ENCODE data around the gene LRRFIP2.

The LRRFIP2 gene

GRCh38 chr3:37137516-37137915, 36.9 kb downstream of the LRRFIP2 start:
- ChIA-PET POLR2A (no interaction called here), CTCF (no interaction called here)
- H3K4me3 ChIP-seq (ENCODE audit: low read depth, low read length) = no peak overlapping the region
- H3K36me3 ChIP-seq (ENCODE audit: control insufficient read depth in 2 of 2, insufficient read depth in 1 of 2, low read length in 2 of 2) = no peaks in the 10 kb centered on the region
- no peaks in the 10 kb centered on the region for H3K4me1 ChIP-seq (ENCODE audit: control insufficient read depth, insufficient read depth, low read length)
- no peak for TF ChIP-seq FEZF1 (tag by site-specific recombination; IDR thresholded peaks at IDR 0.05)
- peak; percentile 49; the same call in 1 of the 2 replicates for TF ChIP-seq PRDM1 (tag by site-specific recombination; IDR thresholded peaks at IDR 0.05)
- H3K9me3 ChIP-seq (ENCODE audit: control insufficient read depth, insufficient read depth, low read depth, low read length) = no peaks in the 10 kb centered on the region
- H3K27ac ChIP-seq (ENCODE audit: extremely low read depth, low read depth, low read length) = no peak overlapping the region

GRCh38 chr3:37136067-37136466, 38.3 kb downstream of the LRRFIP2 start:
- TF ChIP-seq, protein P1, sequence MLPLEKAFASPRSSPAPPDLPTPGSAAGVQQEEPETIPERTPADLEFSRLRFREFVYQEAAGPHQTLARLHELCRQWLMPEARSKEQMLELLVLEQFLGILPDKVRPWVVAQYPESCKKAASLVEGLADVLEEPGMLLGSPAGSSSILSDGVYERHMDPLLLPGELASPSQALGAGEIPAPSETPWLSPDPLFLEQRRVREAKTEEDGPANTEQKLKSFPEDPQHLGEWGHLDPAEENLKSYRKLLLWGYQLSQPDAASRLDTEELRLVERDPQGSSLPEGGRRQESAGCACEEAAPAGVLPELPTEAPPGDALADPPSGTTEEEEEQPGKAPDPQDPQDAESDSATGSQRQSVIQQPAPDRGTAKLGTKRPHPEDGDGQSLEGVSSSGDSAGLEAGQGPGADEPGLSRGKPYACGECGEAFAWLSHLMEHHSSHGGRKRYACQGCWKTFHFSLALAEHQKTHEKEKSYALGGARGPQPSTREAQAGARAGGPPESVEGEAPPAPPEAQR (tag by site-specific recombination; IDR thresholded peaks at IDR 0.05) = no peak
- TF ChIP-seq SETDB1 (IDR thresholded peaks at IDR 0.05; ENCODE audit: insufficient read length, low read length) (no peak), KLF8 (tag by site-specific recombination; IDR thresholded peaks at IDR 0.05) (no peak), ZBTB20 (tag by site-specific recombination; IDR thresholded peaks at IDR 0.05) (no peak), ZNF26 (tag by site-specific recombination; IDR thresholded peaks at IDR 0.05) (no peak), WT1 (tag by site-specific recombination; IDR thresholded peaks at IDR 0.05) (no peak), ZBTB21 (tag by site-specific recombination; IDR thresholded peaks at IDR 0.05) (no peak)
- TF ChIP-seq, protein P2, sequence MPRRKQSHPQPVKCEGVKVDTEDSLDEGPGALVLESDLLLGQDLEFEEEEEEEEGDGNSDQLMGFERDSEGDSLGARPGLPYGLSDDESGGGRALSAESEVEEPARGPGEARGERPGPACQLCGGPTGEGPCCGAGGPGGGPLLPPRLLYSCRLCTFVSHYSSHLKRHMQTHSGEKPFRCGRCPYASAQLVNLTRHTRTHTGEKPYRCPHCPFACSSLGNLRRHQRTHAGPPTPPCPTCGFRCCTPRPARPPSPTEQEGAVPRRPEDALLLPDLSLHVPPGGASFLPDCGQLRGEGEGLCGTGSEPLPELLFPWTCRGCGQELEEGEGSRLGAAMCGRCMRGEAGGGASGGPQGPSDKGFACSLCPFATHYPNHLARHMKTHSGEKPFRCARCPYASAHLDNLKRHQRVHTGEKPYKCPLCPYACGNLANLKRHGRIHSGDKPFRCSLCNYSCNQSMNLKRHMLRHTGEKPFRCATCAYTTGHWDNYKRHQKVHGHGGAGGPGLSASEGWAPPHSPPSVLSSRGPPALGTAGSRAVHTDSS (tag by site-specific recombination; IDR thresholded peaks at IDR 0.05) = no peak
- TF ChIP-seq, protein P3, sequence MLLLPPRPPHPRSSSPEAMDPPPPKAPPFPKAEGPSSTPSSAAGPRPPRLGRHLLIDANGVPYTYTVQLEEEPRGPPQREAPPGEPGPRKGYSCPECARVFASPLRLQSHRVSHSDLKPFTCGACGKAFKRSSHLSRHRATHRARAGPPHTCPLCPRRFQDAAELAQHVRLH (tag by site-specific recombination; IDR thresholded peaks at IDR 0.05) = no peak
- POLR2A ChIA-PET = no interaction called here
- Histone ChIP-seq H3K9me3 (ENCODE audit: control insufficient read depth, insufficient read depth, low read depth, low read length) (no peaks in the 10 kb centered on the region), H3K27ac (ENCODE audit: extremely low read depth, low read depth, low read length) (no peak overlapping the region), H3K4me1 (ENCODE audit: control insufficient read depth, insufficient read depth, low read length) (no peaks in the 10 kb centered on the region), H3K4me3 (ENCODE audit: low read depth, low read length) (no peak overlapping the region), H3K36me3 (ENCODE audit: control insufficient read depth in 2 of 2, insufficient read depth in 1 of 2, low read length in 2 of 2) (no peaks in the 10 kb centered on the region)
- CTCF ChIA-PET = no interaction called here

GRCh38 chr3:37135561-37135960, 38.8 kb downstream of the LRRFIP2 start:
- Histone ChIP-seq H3K4me3 (ENCODE audit: low read depth, low read length) (no peak overlapping the region), H3K27ac (ENCODE audit: extremely low read depth, low read depth, low read length) (no peak overlapping the region), H3K36me3 (ENCODE audit: control insufficient read depth in 2 of 2, insufficient read depth in 1 of 2, low read length in 2 of 2) (no peaks in the 10 kb centered on the region), H3K4me1 (ENCODE audit: control insufficient read depth, insufficient read depth, low read length) (no peaks in the 10 kb centered on the region), H3K9me3 (ENCODE audit: control insufficient read depth, insufficient read depth, low read depth, low read length) (no peaks in the 10 kb centered on the region)
- CTCF ChIA-PET = no interaction called here
- POLR2A ChIA-PET = no interaction called here
- no peak for TF ChIP-seq ZNF555 (tag by site-specific recombination; conservative IDR thresholded peaks at IDR 0.05)
- no peak for TF ChIP-seq ZNF670 (tag by site-specific recombination; IDR thresholded peaks at IDR 0.05; ENCODE audit: low read depth)
- no peak for TF ChIP-seq ZNF785 (tag by site-specific recombination; IDR thresholded peaks at IDR 0.05)
- no peak for TF ChIP-seq ZNF362 (tag by site-specific recombination; IDR thresholded peaks at IDR 0.05)
- TF ChIP-seq ZNF707 (tag by site-specific recombination; IDR thresholded peaks at IDR 0.05) = no peak
- TF ChIP-seq ZNF530 (tag by site-specific recombination; IDR thresholded peaks at IDR 0.05; ENCODE audit: low read depth) = no peak
- no peak for TF ChIP-seq HOXC10 (CRISPR knock-in tag; IDR thresholded peaks at IDR 0.05)
- no peak for TF ChIP-seq ZXDB (tag by site-specific recombination; IDR thresholded peaks at IDR 0.05)
- TF ChIP-seq, protein P4, sequence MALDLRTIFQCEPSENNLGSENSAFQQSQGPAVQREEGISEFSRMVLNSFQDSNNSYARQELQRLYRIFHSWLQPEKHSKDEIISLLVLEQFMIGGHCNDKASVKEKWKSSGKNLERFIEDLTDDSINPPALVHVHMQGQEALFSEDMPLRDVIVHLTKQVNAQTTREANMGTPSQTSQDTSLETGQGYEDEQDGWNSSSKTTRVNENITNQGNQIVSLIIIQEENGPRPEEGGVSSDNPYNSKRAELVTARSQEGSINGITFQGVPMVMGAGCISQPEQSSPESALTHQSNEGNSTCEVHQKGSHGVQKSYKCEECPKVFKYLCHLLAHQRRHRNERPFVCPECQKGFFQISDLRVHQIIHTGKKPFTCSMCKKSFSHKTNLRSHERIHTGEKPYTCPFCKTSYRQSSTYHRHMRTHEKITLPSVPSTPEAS (tag by site-specific recombination; IDR thresholded peaks at IDR 0.05) = no peak
- no peak for TF ChIP-seq ZNF624 (tag by site-specific recombination; IDR thresholded peaks at IDR 0.05)
- no peak for TF ChIP-seq ZNF19 (tag by site-specific recombination; IDR thresholded peaks at IDR 0.05; ENCODE audit: low read depth)
- TF ChIP-seq SP7 (tag by site-specific recombination; IDR thresholded peaks at IDR 0.05) = no peak
- TF ChIP-seq ZNF133 (tag by site-specific recombination; IDR thresholded peaks at IDR 0.05) = no peak
- no peak for TF ChIP-seq ZNF202 (tag by site-specific recombination; IDR thresholded peaks at IDR 0.05; ENCODE audit: borderline replicate concordance)
- no peak for TF ChIP-seq ZNF558 (tag by site-specific recombination; IDR thresholded peaks at IDR 0.05)

Data from HEK293 (cell line).